Stimulated activated effector memory CD8-positive, alpha-beta T cell treated with anti-CD3 and anti-CD28 coated beads, Interleukin-12 subunit alpha, Interleukin-12 subunit beta, amount 100 ng/mL, for 72 hours (primary cell): ENCODE data around the gene ACSBG1.

Source experiments
- ATAC-seq: fragments of 150-1000 bp; cut with Tn5 transposase; 2 replicates; pipeline ENCODE4 v1.10.0; 2021
- DNase-seq, 2 donors: peaks; one replicate each; pipeline ENCODE4 v3.0.0; 2021 to 2022; ENCODE audit warnings: low spot score in 2 of 2
- H3K27ac Mint-ChIP-seq: one replicate; pipeline ENCODE4 v1.8.0; 2022; ENCODE audit warnings: mild to moderate bottlenecking, mixed read lengths
- H3K36me3 Mint-ChIP-seq: one replicate; pipeline ENCODE4 v1.8.0; 2022; ENCODE audit warnings: mild to moderate bottlenecking, mixed read lengths
- H3K4me1 Mint-ChIP-seq: one replicate; pipeline ENCODE4 v1.8.0; 2022; ENCODE audit warnings: mixed read lengths
- H3K4me3 Mint-ChIP-seq: one replicate; pipeline ENCODE4 v1.8.0; 2022; ENCODE audit warnings: mild to moderate bottlenecking, mixed read lengths
- H3K9me3 Mint-ChIP-seq: one replicate; pipeline ENCODE4 v1.8.0; 2022; ENCODE audit warnings: mixed read lengths

Gene ACSBG1, protein sequence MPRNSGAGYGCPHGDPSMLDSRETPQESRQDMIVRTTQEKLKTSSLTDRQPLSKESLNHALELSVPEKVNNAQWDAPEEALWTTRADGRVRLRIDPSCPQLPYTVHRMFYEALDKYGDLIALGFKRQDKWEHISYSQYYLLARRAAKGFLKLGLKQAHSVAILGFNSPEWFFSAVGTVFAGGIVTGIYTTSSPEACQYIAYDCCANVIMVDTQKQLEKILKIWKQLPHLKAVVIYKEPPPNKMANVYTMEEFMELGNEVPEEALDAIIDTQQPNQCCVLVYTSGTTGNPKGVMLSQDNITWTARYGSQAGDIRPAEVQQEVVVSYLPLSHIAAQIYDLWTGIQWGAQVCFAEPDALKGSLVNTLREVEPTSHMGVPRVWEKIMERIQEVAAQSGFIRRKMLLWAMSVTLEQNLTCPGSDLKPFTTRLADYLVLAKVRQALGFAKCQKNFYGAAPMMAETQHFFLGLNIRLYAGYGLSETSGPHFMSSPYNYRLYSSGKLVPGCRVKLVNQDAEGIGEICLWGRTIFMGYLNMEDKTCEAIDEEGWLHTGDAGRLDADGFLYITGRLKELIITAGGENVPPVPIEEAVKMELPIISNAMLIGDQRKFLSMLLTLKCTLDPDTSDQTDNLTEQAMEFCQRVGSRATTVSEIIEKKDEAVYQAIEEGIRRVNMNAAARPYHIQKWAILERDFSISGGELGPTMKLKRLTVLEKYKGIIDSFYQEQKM

GRCh38 chr15:78234515-78235040 lies at the start of gene ACSBG1:
ACSBG1 (minus strand) TSS chr15:78234565; CDS start chr15:78234501, 64 bp downstream.
- H3K36me3 Mint-ChIP-seq: no peaks in the 10 kb centered on the region
- DNase-seq: no peak
- H3K4me1 Mint-ChIP-seq: no peaks in the 10 kb centered on the region
- no peak within 1 kb of the TSS for H3K4me3 Mint-ChIP-seq
- no peak for ATAC-seq
- H3K27ac Mint-ChIP-seq: no peak within 1 kb of the TSS
- H3K9me3 Mint-ChIP-seq: no peaks in the 10 kb centered on the region

DNA sequence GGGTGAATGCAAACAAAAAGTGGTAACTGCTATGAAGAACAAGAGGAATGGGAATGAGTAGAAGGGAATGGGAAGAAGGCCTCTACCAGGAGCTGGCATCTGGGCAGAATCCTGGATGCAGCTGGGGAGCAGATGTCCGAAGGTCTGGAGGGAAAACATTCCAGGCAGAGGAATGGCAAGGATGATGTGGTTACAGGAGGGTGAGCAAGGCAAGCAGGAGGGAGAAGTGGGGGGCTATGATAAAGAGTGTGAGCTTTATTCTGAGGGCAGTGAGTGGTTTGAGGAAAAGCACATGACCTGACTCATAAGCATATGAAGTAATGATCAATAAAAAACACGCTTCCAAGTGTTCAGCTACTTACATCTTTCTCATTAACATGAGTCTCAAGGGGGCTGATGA lies 48.0 kb upstream of the ACSBG1 start:
- ATAC-seq: no peak
- Mint-ChIP-seq H3K36me3 (peaks cover 96% of the 10 kb centered on the region), H3K9me3 (no peaks in the 10 kb centered on the region), H3K4me1 (no peaks in the 10 kb centered on the region), H3K4me3 (no peak overlapping the region), H3K27ac (peak overlapping the region; percentile 71)
- no peak for DNase-seq

DNA sequence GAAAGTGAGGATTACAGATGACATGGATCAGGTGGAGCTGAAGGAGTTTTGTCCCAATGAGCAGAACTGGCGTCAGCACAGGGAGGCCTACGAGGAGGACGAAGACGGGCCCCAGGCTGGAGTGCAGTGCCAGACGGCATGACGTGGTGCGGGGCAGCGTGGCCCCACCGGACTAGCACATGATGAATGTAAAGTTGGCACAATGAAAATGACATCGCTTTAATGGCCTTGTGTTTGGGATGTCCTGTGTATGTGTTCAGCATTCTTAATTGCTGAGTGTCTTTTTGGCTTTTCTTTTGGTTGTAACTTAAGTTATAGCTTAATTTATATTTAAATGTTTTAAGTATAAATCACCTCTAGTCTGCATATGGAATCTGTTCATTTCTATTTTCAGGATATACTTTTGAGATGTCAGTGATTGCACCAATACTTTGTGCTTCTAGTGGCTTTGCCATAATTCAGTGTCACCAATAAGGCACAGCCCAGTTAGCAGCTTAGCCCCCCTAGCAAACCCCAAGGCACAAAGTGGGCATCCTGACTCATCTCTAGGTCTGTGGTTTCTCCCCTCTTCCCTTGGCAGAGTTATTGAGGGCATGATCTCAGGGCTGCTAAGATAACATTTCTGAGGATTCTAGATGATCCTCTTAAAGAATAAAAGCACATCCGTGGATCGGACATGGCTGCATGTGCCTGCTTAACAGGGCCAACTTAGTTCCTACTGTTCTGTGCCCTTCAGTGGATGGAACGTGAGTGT lies 46.1 kb upstream of the ACSBG1 start:
- Mint-ChIP-seq H3K9me3 (no peaks in the 10 kb centered on the region), H3K4me3 (no peak overlapping the region), H3K36me3 (peaks cover 90% of the 10 kb centered on the region), H3K27ac (peak overlapping the region; percentile 63), H3K4me1 (no peaks in the 10 kb centered on the region)
- peak; percentile 69 for ATAC-seq
- no peak for DNase-seq

GRCh38 chr15:78276064-78276943 lies 41.9 kb upstream of the ACSBG1 start:
- Mint-ChIP-seq H3K4me1 (no peaks in the 10 kb centered on the region), H3K36me3 (peaks cover 79% of the 10 kb centered on the region), H3K9me3 (no peaks in the 10 kb centered on the region), H3K27ac (no peak overlapping the region), H3K4me3 (no peak overlapping the region)
- ATAC-seq (no peak), DNase-seq (no peak)

GRCh38 chr15:78274994-78275393 lies 40.6 kb upstream of the ACSBG1 start:
- Mint-ChIP-seq H3K36me3 (peaks cover 75% of the 10 kb centered on the region), H3K4me3 (no peak overlapping the region), H3K4me1 (no peaks in the 10 kb centered on the region), H3K27ac (no peak overlapping the region), H3K9me3 (no peaks in the 10 kb centered on the region)
- DNase-seq (no peak), ATAC-seq (no peak)

GRCh38 chr15:78272776-78273175 lies 38.4 kb upstream of the ACSBG1 start:
- Mint-ChIP-seq H3K4me3 (no peak overlapping the region), H3K27ac (no peak overlapping the region)

GRCh38 chr15:78272316-78272715 lies 38.0 kb upstream of the ACSBG1 start:
- H3K4me3 Mint-ChIP-seq: no peak overlapping the region
- H3K9me3 Mint-ChIP-seq: no peaks in the 10 kb centered on the region
- H3K27ac Mint-ChIP-seq: no peak overlapping the region
- H3K36me3 Mint-ChIP-seq: peaks cover 50% of the 10 kb centered on the region
- ATAC-seq (no peak), DNase-seq (no peak)
- peaks cover 7% of the 10 kb centered on the region for H3K4me1 Mint-ChIP-seq

More at GRCh38 chr15:78272776-78273175, 38.4 kb upstream of the ACSBG1 start:
- peaks cover 7% of the 10 kb centered on the region for H3K4me1 Mint-ChIP-seq
- peaks cover 54% of the 10 kb centered on the region for H3K36me3 Mint-ChIP-seq
- no peak for DNase-seq
- no peak for ATAC-seq
- H3K9me3 Mint-ChIP-seq: no peaks in the 10 kb centered on the region

- H3K36me3 Mint-ChIP-seq: peaks cover 15% of the 10 kb centered on the region
- H3K27ac Mint-ChIP-seq: no peak overlapping the region
- H3K4me1 Mint-ChIP-seq: peaks cover 16% of the 10 kb centered on the region
- H3K4me3 Mint-ChIP-seq: no peak overlapping the region
- no peaks in the 10 kb centered on the region for H3K9me3 Mint-ChIP-seq
- DNase-seq: no peak
- ATAC-seq: no peak
Observed at GRCh38 chr15:78266806-78267205, 32.4 kb upstream of the ACSBG1 start.

DNA sequence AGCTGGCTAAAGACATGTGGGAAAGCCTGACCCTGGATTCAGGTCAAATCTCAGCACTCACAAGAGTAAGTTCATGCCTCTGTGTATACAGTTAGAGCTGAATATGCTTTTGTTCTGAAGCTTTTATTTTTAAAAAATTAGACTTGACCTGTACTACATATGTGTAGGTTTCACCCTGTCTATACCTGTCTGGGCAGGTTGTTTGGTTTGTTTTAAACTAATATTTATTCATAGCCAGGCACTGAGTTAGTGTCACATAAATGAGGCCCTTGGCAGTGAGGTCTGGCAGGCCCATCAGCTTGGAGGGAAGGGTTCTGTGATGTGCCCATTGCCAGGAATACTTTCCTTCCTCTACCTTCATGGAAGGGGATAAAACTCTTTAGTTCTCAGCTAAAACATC lies 31.9 kb upstream of the ACSBG1 start:
- Mint-ChIP-seq H3K4me1 (peaks cover 16% of the 10 kb centered on the region), H3K4me3 (peak overlapping the region; percentile 71), H3K27ac (peak overlapping the region; percentile 89), H3K36me3 (peaks cover 15% of the 10 kb centered on the region), H3K9me3 (no peaks in the 10 kb centered on the region)
- ATAC-seq (no peak), DNase-seq (no peak)

GRCh38 chr15:78265752-78266224 lies 31.4 kb upstream of the ACSBG1 start:
- H3K27ac Mint-ChIP-seq: peak overlapping the region; percentile 89
- H3K4me3 Mint-ChIP-seq: peak overlapping the region; percentile 71
- peaks cover 11% of the 10 kb centered on the region for H3K36me3 Mint-ChIP-seq
- peaks cover 16% of the 10 kb centered on the region for H3K4me1 Mint-ChIP-seq
- H3K9me3 Mint-ChIP-seq: no peaks in the 10 kb centered on the region
- DNase-seq: no peak
- ATAC-seq: no peak

DNA sequence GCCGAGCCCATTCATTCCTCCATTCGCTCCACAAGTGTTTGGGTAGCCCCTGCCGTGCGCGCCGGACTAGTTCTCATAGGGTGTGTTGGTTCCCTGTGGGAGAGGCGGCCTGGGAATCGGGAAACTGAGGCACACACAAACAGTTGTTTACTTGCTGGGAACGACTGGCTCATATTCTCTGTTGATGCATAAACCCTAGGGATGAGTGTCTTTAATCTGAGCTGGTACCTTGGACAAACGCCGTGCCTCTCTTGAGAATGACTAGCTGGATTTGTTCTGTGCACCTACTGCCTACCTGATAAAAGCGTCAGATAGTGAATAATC lies 30.7 kb upstream of the ACSBG1 start:
- peaks cover 6% of the 10 kb centered on the region for H3K36me3 Mint-ChIP-seq
- peak overlapping the region; percentile 89 for H3K27ac Mint-ChIP-seq
- H3K9me3 Mint-ChIP-seq: no peaks in the 10 kb centered on the region
- H3K4me3 Mint-ChIP-seq: peak overlapping the region; percentile 71
- DNase-seq: no peak
- peaks cover 16% of the 10 kb centered on the region for H3K4me1 Mint-ChIP-seq
- ATAC-seq: no peak

GRCh38 chr15:78264304-78265136 lies 30.2 kb upstream of the ACSBG1 start, which contains the start of gene DNAJA4:
DNAJA4 (plus strand) TSS chr15:78264562; CDS start chr15:78264764, 202 bp downstream.
- ATAC-seq (peak; percentile 83), DNase-seq (peak; percentile 56 to 83)
- H3K4me3 Mint-ChIP-seq: peak within 1 kb of the TSS; percentile 71
- H3K9me3 Mint-ChIP-seq: no peaks in the 10 kb centered on the region
- peaks cover 16% of the 10 kb centered on the region for H3K4me1 Mint-ChIP-seq
- H3K36me3 Mint-ChIP-seq: peaks cover 6% of the 10 kb centered on the region
- peak within 1 kb of the TSS; percentile 89 for H3K27ac Mint-ChIP-seq

- Mint-ChIP-seq H3K4me1 (peaks cover 14% of the 10 kb centered on the region), H3K36me3 (peaks cover 6% of the 10 kb centered on the region), H3K4me3 (peak overlapping the region; percentile 71), H3K27ac (peak overlapping the region; percentile 72), H3K9me3 (no peaks in the 10 kb centered on the region)
- DNase-seq: no peak
- ATAC-seq: no peak
Observed at GRCh38 chr15:78263907-78264303, 29.5 kb upstream of the ACSBG1 start.
